HepG2 (cell line): ENCODE measurements around the gene POLRMT. TPM values are rescaled to one million over a fixed set of nuclear protein-coding genes. Genes with fewer than 3 reads are reported as not detected.

Experiments used
- AHR ChIP-seq: IDR thresholded peaks from 2 replicates; pipeline ENCODE4 v1.6.1; 2018; ENCODE audit warnings: missing genetic modification reagents, missing compliant biosample characterization
- EHMT2 ChIP-seq: fragments of 200-600 bp; sonication (generic); IDR thresholded peaks from 2 replicates; pipeline ENCODE4 v1.7.0; 2017; ENCODE audit warnings: antibody characterized with exemption, low read depth, low read length, borderline replicate concordance
- ELF1 ChIP-seq: sonication (generic); formaldehyde crosslinking; IDR thresholded peaks from 2 replicates; pipeline ENCODE4 v1.4.0; 2020; ENCODE audit warnings: missing genetic modification reagents
- EZH2 ChIP-seq: conservative IDR thresholded peaks from 2 replicates; pipeline ENCODE4 v1.6.1; 2012; ENCODE audit warnings: mild to moderate bottlenecking, low read depth, low read length, moderate library complexity
- GFI1 ChIP-seq: sonication (generic); formaldehyde crosslinking; IDR thresholded peaks from 2 replicates; pipeline ENCODE4 v1.5.0; 2020; ENCODE audit warnings: missing genetic modification reagents, mild to moderate bottlenecking, borderline replicate concordance
- JDP2 ChIP-seq: sonication (generic); formaldehyde crosslinking; IDR thresholded peaks from 2 replicates; pipeline ENCODE4 v1.8.1; 2022; ENCODE audit warnings: missing genetic modification reagents, borderline replicate concordance
- MLLT10 ChIP-seq: sonication (generic); formaldehyde crosslinking; IDR thresholded peaks from 2 replicates; pipeline ENCODE4 v1.4.0; 2020; ENCODE audit warnings: missing genetic modification reagents
- NCOR1 ChIP-seq: fragments of 200-600 bp; sonication (generic); IDR thresholded peaks from 2 replicates; pipeline ENCODE4 v1.7.0; 2017; ENCODE audit warnings: antibody characterized with exemption, low read length, borderline replicate concordance
- SP1 ChIP-seq, 2 experiments: fragments of 450-650 bp in 1 of 2; sonication (generic) in 1 of 2; formaldehyde crosslinking in 1 of 2; IDR thresholded peaks; 2 replicates each; pipeline versions ENCODE4 v1.4.0 to v1.6.1; 2016 to 2020; ENCODE audit warnings: missing genetic modification reagents in 1 of 2
- ZNF430 ChIP-seq: sonication (generic); formaldehyde crosslinking; IDR thresholded peaks from 2 replicates; pipeline ENCODE4 v1.9.0; 2021; ENCODE audit warnings: mild to moderate bottlenecking, missing genetic modification reagents
- ZNF446 ChIP-seq: sonication (generic); formaldehyde crosslinking; IDR thresholded peaks from 2 replicates; pipeline ENCODE4 v1.5.0; 2020; ENCODE audit warnings: mild to moderate bottlenecking, missing genetic modification reagents
- ZNF552 ChIP-seq: sonication (generic); formaldehyde crosslinking; IDR thresholded peaks from 2 replicates; pipeline ENCODE4 v1.9.0; 2022; ENCODE audit warnings: missing genetic modification reagents, mild to moderate bottlenecking, borderline replicate concordance
- ZNF574 ChIP-seq: sonication (generic); formaldehyde crosslinking; IDR thresholded peaks from 2 replicates; pipeline ENCODE4 v1.4.0; 2020; ENCODE audit warnings: missing genetic modification reagents
- ZNF670 ChIP-seq: sonication (generic); formaldehyde crosslinking; IDR thresholded peaks from 2 replicates; pipeline ENCODE4 v1.8.0; 2022; ENCODE audit warnings: mild to moderate bottlenecking, missing genetic modification reagents, borderline replicate concordance
- ZNF678 ChIP-seq: sonication (generic); formaldehyde crosslinking; IDR thresholded peaks from 2 replicates; pipeline ENCODE4 v1.4.0; 2020; ENCODE audit warnings: mild to moderate bottlenecking, missing genetic modification reagents
- ZNF687 ChIP-seq: sonication (generic); formaldehyde crosslinking; IDR thresholded peaks from 2 replicates; pipeline ENCODE4 v1.5.1; 2020; ENCODE audit warnings: mild to moderate bottlenecking, missing genetic modification reagents, moderate library complexity
- ZNF878 ChIP-seq: sonication (generic); formaldehyde crosslinking; IDR thresholded peaks from 2 replicates; pipeline ENCODE4 v1.8.1; 2023; ENCODE audit warnings: mild to moderate bottlenecking, missing genetic modification reagents, moderate library complexity
- ZSCAN20 ChIP-seq: sonication (generic); formaldehyde crosslinking; IDR thresholded peaks from 2 replicates; pipeline ENCODE4 v1.4.0; 2020; ENCODE audit warnings: missing genetic modification reagents, mild to moderate bottlenecking, borderline replicate concordance
- polyA plus RNA-seq, 8 experiments: library from polyadenylated mRNA; depleted of rRNA in 3 of 8; stranded (reverse) in 7 of 8; unstranded in 1 of 8; fragments of >200 nt; fragmentation: Illumina TruSeq in 4 of 8; extraction: Trizol in 4 of 8; gene quantifications; 2 replicates each; pipeline versions ENCODE4 v1.2.1 to v1.2.3, GENCODE V29; 2011 to 2016; ENCODE audit warnings: low read depth in 4 of 8, missing spikeins in 1 of 8, mixed read lengths in 1 of 8; ENCODE audit not compliant: insufficient read depth in 1 of 8
- total RNA-seq, 5 experiments: library from RNA; depleted of rRNA; stranded (reverse); fragments of >200 nt; fragmentation: Illumina TruSeq; extraction: Trizol; gene quantifications; 2 replicates each; pipeline ENCODE4 v1.2.3, GENCODE V29; 2016; ENCODE audit warnings: low read depth in 1 of 5
- TF ChIP-seq, protein P1 (sequence below): sonication (generic); formaldehyde crosslinking; IDR thresholded peaks from 2 replicates; pipeline ENCODE4 v1.5.1; 2020; ENCODE audit warnings: missing genetic modification reagents, mild to moderate bottlenecking, borderline replicate concordance
- TF ChIP-seq, protein P2 (sequence below): sonication (generic); formaldehyde crosslinking; IDR thresholded peaks from 2 replicates; pipeline ENCODE4 v1.5.0; 2020; ENCODE audit warnings: missing genetic modification reagents

Gene POLRMT
- total and polyA plus RNA-seq, 2 of the 13 experiments (the other 11 are each of a cell fraction or from before 2014, with no cell fraction given): 78.0 to 101 TPM

DNA sequence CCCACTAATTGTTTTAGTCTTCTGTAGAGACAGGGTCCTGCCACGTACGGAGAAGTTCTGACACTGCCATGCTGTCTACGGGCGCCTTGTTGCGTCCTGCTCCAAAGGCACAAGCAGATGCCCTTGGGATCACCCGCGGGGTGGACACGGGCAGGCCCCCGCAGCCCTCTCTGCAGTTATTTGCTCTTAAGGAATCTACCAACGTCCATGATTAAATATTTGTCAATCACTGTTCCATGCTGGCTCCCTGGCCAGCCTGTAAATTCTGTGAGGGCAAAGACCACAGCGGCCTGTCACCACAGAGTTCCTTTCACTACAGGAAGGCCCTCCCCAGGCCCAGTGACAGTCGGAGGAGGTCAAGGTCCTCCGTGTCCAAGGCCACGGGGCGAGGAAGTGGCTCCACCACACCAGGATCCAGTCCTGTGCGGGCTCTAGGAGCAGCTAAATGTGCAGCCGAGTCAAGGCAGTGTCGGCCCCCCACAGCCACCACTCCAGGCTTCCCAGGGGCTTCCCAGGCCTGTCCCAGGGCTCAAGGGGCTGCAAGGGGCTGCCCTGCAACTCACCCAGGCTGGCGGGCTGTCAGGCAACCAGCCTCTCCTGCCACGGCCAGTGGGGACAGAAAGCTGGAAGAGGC lies 27.6 kb upstream of the POLRMT start (continued):
- TF ChIP-seq ZNF670 (CRISPR knock-in tag) (no peak), NCOR1 (peak; percentile 88), ZNF678 (CRISPR knock-in tag) (no peak), ZNF430 (CRISPR knock-in tag) (peak; percentile 93), EHMT2 (no peak), SP1 (IDR thresholded peaks at IDR 0.05) (no peak), SP1 (CRISPR knock-in tag; IDR thresholded peaks at IDR 0.05) (peak; percentile 56; the same call in 1 of the 2 replicates), GFI1 (CRISPR knock-in tag) (peak; percentile 99), EZH2 (no peak), MLLT10 (CRISPR knock-in tag) (0 out of 2 replicates have a peak, but pooled peaks have one; percentile 38), JDP2 (CRISPR knock-in tag) (no peak), ELF1 (peak; percentile 76), ZSCAN20 (CRISPR knock-in tag) (no peak), ZNF878 (CRISPR knock-in tag) (no peak), ZNF446 (CRISPR knock-in tag) (no peak), ZNF687 (peak; percentile 82), ZNF574 (CRISPR knock-in tag) (peak; percentile 84), ZNF552 (CRISPR knock-in tag) (peak; percentile 66; the same call in 1 of the 2 replicates), AHR (CRISPR knock-in tag) (no peak)
- TF ChIP-seq, protein P1, sequence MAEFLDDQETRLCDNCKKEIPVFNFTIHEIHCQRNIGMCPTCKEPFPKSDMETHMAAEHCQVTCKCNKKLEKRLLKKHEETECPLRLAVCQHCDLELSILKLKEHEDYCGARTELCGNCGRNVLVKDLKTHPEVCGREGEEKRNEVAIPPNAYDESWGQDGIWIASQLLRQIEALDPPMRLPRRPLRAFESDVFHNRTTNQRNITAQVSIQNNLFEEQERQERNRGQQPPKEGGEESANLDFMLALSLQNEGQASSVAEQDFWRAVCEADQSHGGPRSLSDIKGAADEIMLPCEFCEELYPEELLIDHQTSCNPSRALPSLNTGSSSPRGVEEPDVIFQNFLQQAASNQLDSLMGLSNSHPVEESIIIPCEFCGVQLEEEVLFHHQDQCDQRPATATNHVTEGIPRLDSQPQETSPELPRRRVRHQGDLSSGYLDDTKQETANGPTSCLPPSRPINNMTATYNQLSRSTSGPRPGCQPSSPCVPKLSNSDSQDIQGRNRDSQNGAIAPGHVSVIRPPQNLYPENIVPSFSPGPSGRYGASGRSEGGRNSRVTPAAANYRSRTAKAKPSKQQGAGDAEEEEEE (CRISPR knock-in tag): no peak
- TF ChIP-seq, protein P2, sequence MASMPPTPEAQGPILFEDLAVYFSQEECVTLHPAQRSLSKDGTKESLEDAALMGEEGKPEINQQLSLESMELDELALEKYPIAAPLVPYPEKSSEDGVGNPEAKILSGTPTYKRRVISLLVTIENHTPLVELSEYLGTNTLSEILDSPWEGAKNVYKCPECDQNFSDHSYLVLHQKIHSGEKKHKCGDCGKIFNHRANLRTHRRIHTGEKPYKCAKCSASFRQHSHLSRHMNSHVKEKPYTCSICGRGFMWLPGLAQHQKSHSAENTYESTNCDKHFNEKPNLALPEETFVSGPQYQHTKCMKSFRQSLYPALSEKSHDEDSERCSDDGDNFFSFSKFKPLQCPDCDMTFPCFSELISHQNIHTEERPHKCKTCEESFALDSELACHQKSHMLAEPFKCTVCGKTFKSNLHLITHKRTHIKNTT (CRISPR knock-in tag): no peak
